ENCODE results near the gene POU6F2. TPM values are rescaled to one million over a fixed set of nuclear protein-coding genes. Genes with fewer than 3 reads are reported as not detected.
A peak's percentile ranks its signal among the peaks of the same experiment; 100 is the strongest.

The POU6F2 gene
- total RNA-seq, 1 donor from 2014 or later: 34.7 TPM

GRCh38 chr7:38973760-38974159 lies 3.9 kb upstream of the POU6F2 start:
- H3K4me1 Mint-ChIP-seq (ENCODE audit: low read depth, unreplicated experiment): peaks cover 46% of the 10 kb centered on the region
- H3K27ac Mint-ChIP-seq (ENCODE audit: unreplicated experiment): peak overlapping the region; percentile 20
- peaks cover 4% of the 10 kb centered on the region for H3K9me3 Mint-ChIP-seq (ENCODE audit: unreplicated experiment)
- peaks cover 6% of the 10 kb centered on the region for H3K27me3 Mint-ChIP-seq (ENCODE audit: unreplicated experiment)
- no peak for TF ChIP-seq CTCF (IDR thresholded peaks at IDR 0.05; ENCODE audit: partially characterized antibody, unreplicated experiment)
- H3K4me3 Mint-ChIP-seq (ENCODE audit: unreplicated experiment): peak overlapping the region; percentile 12
- no peaks in the 10 kb centered on the region for H3K36me3 Mint-ChIP-seq (ENCODE audit: unreplicated experiment)
- no peak for DNase-seq

GRCh38 chr7:38975944-38976392 lies 1.7 kb upstream of the POU6F2 start:
- H3K36me3 Mint-ChIP-seq (ENCODE audit: unreplicated experiment): no peaks in the 10 kb centered on the region
- H3K4me1 Mint-ChIP-seq (ENCODE audit: low read depth, unreplicated experiment): peaks cover 55% of the 10 kb centered on the region
- TF ChIP-seq CTCF (IDR thresholded peaks at IDR 0.05; ENCODE audit: partially characterized antibody, unreplicated experiment): no peak
- H3K9me3 Mint-ChIP-seq (ENCODE audit: unreplicated experiment): peaks cover 4% of the 10 kb centered on the region
- H3K27ac Mint-ChIP-seq (ENCODE audit: unreplicated experiment): peak overlapping the region; percentile 81
- H3K4me3 Mint-ChIP-seq (ENCODE audit: unreplicated experiment): peak overlapping the region; percentile 80
- DNase-seq: peak; percentile 52
- H3K27me3 Mint-ChIP-seq (ENCODE audit: unreplicated experiment): peaks cover 6% of the 10 kb centered on the region

- Mint-ChIP-seq H3K27ac (ENCODE audit: unreplicated experiment) (peak overlapping the region; percentile 81), H3K4me1 (ENCODE audit: low read depth, unreplicated experiment) (peaks cover 51% of the 10 kb centered on the region), H3K9me3 (ENCODE audit: unreplicated experiment) (peaks cover 6% of the 10 kb centered on the region), H3K27me3 (ENCODE audit: unreplicated experiment) (peaks cover 6% of the 10 kb centered on the region), H3K4me3 (ENCODE audit: unreplicated experiment) (peak overlapping the region; percentile 80), H3K36me3 (ENCODE audit: unreplicated experiment) (no peaks in the 10 kb centered on the region)
- peak; percentile 15 for DNase-seq
- no peak for TF ChIP-seq CTCF (IDR thresholded peaks at IDR 0.05; ENCODE audit: partially characterized antibody, unreplicated experiment)
Observed at GRCh38 chr7:38978491-38978890, 782 bp downstream of the POU6F2 start.

- no peak for DNase-seq
- Mint-ChIP-seq H3K27me3 (ENCODE audit: unreplicated experiment) (peaks cover 2% of the 10 kb centered on the region), H3K4me1 (ENCODE audit: low read depth, unreplicated experiment) (peaks cover 24% of the 10 kb centered on the region), H3K36me3 (ENCODE audit: unreplicated experiment) (no peaks in the 10 kb centered on the region), H3K9me3 (ENCODE audit: unreplicated experiment) (peaks cover 6% of the 10 kb centered on the region), H3K27ac (ENCODE audit: unreplicated experiment) (no peak overlapping the region), H3K4me3 (ENCODE audit: unreplicated experiment) (no peak overlapping the region)
- TF ChIP-seq CTCF (IDR thresholded peaks at IDR 0.05; ENCODE audit: partially characterized antibody, unreplicated experiment): no peak
Observed at GRCh38 chr7:38992203-38992602, 14.5 kb downstream of the POU6F2 start.

- H3K4me3 Mint-ChIP-seq (ENCODE audit: unreplicated experiment): no peak overlapping the region
- H3K4me1 Mint-ChIP-seq (ENCODE audit: low read depth, unreplicated experiment): peaks cover 19% of the 10 kb centered on the region
- TF ChIP-seq CTCF (IDR thresholded peaks at IDR 0.05; ENCODE audit: partially characterized antibody, unreplicated experiment): no peak
- H3K9me3 Mint-ChIP-seq (ENCODE audit: unreplicated experiment): no peaks in the 10 kb centered on the region
- peaks cover 4% of the 10 kb centered on the region for H3K36me3 Mint-ChIP-seq (ENCODE audit: unreplicated experiment)
- H3K27ac Mint-ChIP-seq (ENCODE audit: unreplicated experiment): no peak overlapping the region
- H3K27me3 Mint-ChIP-seq (ENCODE audit: unreplicated experiment): no peaks in the 10 kb centered on the region
- no peak for DNase-seq
Observed at GRCh38 chr7:39001595-39001994, 23.9 kb downstream of the POU6F2 start.
